Ovary (tissue), 9 donors: Measurements from ENCODE around the gene LDB2. TPM values are rescaled to one million over a fixed set of nuclear protein-coding genes. Genes with fewer than 3 reads are reported as not detected.

Experiments
- DNase-seq, 5 donors: peaks; one replicate each; pipeline ENCODE4 v3.0.0-alpha.2; 2019 to 2020
- H3K27ac ChIP-seq, 2 donors: fragments of 200-600 bp; one replicate each; pipeline versions ENCODE4 v1.5.1 to v1.8.0; 2019 to 2022
- H3K27me3 ChIP-seq: fragments of 200-600 bp; one replicate; pipeline ENCODE4 v1.8.0; 2022
- H3K36me3 ChIP-seq: fragments of 200-600 bp; sonication (generic); one replicate; pipeline ENCODE4 v1.5.1; 2019
- H3K4me1 ChIP-seq: one replicate; pipeline ENCODE4 v1.8.1; 2013; ENCODE audit warnings: mild to moderate bottlenecking, moderate library complexity; ENCODE audit not compliant: insufficient read depth
- H3K4me3 ChIP-seq: fragments of 200-600 bp; sonication (generic); one replicate; pipeline ENCODE4 v1.5.1; 2017
- H3K9me3 ChIP-seq, 2 donors: fragments of 200-600 bp in 1 of 2; sonication (generic) in 1 of 2; one replicate each; pipeline versions ENCODE4 v1.5.1 to v1.8.1; 2013 to 2019; ENCODE audit warnings: mild to moderate bottlenecking in 1 of 2, moderate library complexity in 1 of 2
- EP300 ChIP-seq: sonication (generic); formaldehyde crosslinking; IDR thresholded peaks from one replicate; pipeline ENCODE4 v1.6.1; 2017; ENCODE audit warnings: antibody characterized with exemption
- POLR2A ChIP-seq: fragments of 450-650 bp; IDR thresholded peaks from one replicate; pipeline ENCODE4 v1.6.1; 2017; ENCODE audit warnings: antibody characterized with exemption, mild to moderate bottlenecking, moderate library complexity
- WGBS, 3 donors: extraction: QIAGEN DNeasy Blood & Tissue Kit in 1 of 3; methylation state at CpG; one replicate each; pipeline versions ENCODE4 v1.1.5 to v1.1.7; 2013 to 2017; 5-methylcytosine and 5-hydroxymethylcytosine counted together
- intact Hi-C, 4 donors: fragments of 100-400 bp; cut with DNase I; formaldehyde crosslinking; loops; one replicate each; pipeline versions ENCODE4 v1.11.0 to v1.15.1; 2022 to 2023
- polyA plus RNA-seq, 2 donors: library from polyadenylated mRNA; stranded (reverse); fragments of 200-250 nt in 1 of 2; fragments of 350-450 nt in 1 of 2; fragmentation: Illumina TruSeq in 1 of 2; extraction: RNeasy Lipid Tissue Mini Kit (QIAGEN cat#74804) in 1 of 2; gene quantifications; one replicate each; pipeline ENCODE4 v1.2.3, GENCODE V29; 2013 to 2014
- total RNA-seq, 7 donors: library from RNA; depleted of rRNA in 2 of 7; stranded (reverse); fragments of >200 nt in 2 of 7; fragmentation: NEBNext Ultra II Directional in 3 of 7; extraction: Animal tissue kit (Norgen Biotek cat#: 25700) in 3 of 7; gene quantifications; one replicate each; pipeline versions ENCODE4 v1.1.0 to v1.2.4, GENCODE V29; 2016 to 2023
- TF ChIP-seq, protein P1 (sequence below), 3 donors: fragments of 450-650 bp in 2 of 3; fragments of 200-600 bp in 1 of 3; IDR thresholded peaks; one replicate each; pipeline versions ENCODE4 v1.5.1 to v1.8.0; 2016 to 2022; ENCODE audit warnings: antibody characterized with exemption in 3 of 3, mild to moderate bottlenecking in 1 of 3
- donor health status: DM: no; HTN: no; CAD: no; lungs with moderate emphysema.
- donor health status: DM: no; HTN: no; CAD: no.
- donor health status: Bipolar disorder and iron deficiency.
- donor health status: DM: yes; HTN: yes; CAD: no.
- donor health status: DM: no; HTN: no; CAD: no.
- donor health status: DM: yes; HTN: yes; CAD: no.

The LDB2 gene
- total and polyA plus RNA-seq, 9 donors: 17.0 to 89.1 (median 27.4) TPM

DNA sequence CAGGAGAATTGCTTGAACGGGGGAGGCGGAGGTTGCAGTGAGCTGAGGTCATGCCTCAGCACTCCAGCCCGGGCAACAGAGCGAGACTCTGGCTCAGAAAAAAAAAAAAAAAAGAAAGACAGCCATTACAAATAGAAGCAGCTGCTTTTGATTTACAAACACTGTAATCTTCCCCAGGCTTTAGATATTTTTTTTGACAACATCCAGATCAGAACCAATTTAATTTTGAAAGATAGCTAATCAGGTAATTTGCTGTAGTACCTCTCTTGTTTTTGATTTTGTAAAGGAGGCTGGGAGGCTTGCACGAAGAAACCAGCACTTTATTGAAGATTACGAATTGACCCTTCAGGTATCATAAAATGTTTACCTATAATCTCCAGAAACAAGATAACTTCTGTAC, 107.0 kb downstream of the LDB2 start:
- intact Hi-C loops: no loop called here
- Histone ChIP-seq H3K27ac (no peak overlapping the region), H3K27me3 (no peaks in the 10 kb centered on the region), H3K4me1 (no peaks in the 10 kb centered on the region), H3K9me3 (no peaks in the 10 kb centered on the region), H3K36me3 (no peaks in the 10 kb centered on the region), H3K4me3 (no peak overlapping the region)
- WGBS, 3 donors: 81 to 88% (median 86%) methylated on average over 6 of the region's 6 CpGs
- no peak for DNase-seq
- TF ChIP-seq EP300 (no peak), POLR2A (no peak)
- TF ChIP-seq, protein P1, sequence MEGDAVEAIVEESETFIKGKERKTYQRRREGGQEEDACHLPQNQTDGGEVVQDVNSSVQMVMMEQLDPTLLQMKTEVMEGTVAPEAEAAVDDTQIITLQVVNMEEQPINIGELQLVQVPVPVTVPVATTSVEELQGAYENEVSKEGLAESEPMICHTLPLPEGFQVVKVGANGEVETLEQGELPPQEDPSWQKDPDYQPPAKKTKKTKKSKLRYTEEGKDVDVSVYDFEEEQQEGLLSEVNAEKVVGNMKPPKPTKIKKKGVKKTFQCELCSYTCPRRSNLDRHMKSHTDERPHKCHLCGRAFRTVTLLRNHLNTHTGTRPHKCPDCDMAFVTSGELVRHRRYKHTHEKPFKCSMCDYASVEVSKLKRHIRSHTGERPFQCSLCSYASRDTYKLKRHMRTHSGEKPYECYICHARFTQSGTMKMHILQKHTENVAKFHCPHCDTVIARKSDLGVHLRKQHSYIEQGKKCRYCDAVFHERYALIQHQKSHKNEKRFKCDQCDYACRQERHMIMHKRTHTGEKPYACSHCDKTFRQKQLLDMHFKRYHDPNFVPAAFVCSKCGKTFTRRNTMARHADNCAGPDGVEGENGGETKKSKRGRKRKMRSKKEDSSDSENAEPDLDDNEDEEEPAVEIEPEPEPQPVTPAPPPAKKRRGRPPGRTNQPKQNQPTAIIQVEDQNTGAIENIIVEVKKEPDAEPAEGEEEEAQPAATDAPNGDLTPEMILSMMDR (IDR thresholded peaks at IDR 0.05): no peak

DNA sequence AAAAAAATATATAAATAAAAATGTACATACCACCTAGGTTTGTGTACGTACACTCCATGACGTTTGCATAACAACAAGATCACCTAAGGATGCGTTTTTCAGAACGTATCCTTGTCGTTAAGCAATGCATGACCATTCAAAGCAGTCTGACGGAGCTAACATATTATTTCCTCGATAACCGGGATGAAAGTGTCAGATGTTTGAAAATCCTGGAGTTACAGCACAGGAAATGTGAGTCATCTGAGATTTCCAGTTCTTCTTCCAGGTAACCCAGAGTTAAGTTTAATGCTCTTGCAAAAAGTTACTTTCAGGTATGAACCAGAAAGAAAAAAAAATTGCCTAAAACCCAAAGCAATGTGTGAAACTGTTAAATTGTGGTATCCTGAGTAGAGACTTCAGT, 107.9 kb downstream of the LDB2 start:
- Histone ChIP-seq H3K4me3 (no peak overlapping the region), H3K27ac (no peak overlapping the region), H3K4me1 (peaks cover 2% of the 10 kb centered on the region), H3K36me3 (no peaks in the 10 kb centered on the region), H3K27me3 (no peaks in the 10 kb centered on the region), H3K9me3 (no peaks in the 10 kb centered on the region)
- intact Hi-C loops: no loop called here
- TF ChIP-seq EP300 (no peak), POLR2A (no peak)
- TF ChIP-seq, protein P1 (IDR thresholded peaks at IDR 0.05): no peak
- no peak for DNase-seq
- 87 to 91% (median 90%) methylated on average over 8 of the region's 8 CpGs for WGBS, 3 donors

DNA sequence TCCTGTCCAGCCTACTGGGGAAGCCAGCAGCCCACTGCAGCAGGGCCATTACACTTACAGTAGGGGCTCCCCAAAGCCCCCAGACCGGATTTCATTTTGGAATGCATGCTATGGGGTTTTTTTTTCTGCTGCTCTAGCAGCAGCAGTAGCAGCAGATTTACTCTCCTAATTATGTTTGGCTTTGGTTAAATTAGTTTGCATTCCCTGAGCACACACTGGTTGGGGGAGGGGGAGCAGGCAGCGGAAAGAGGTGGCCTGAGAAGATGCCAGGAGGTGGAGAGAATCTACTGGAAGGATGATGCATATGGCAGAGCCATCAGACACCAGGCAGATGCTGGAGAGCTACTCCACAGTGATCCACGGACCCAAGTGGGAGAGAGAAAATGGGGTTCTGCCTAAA, 109.6 kb downstream of the LDB2 start:
- H3K36me3 ChIP-seq: no peaks in the 10 kb centered on the region
- intact Hi-C loops: no loop called here
- no peaks in the 10 kb centered on the region for H3K27me3 ChIP-seq
- no peak overlapping the region for H3K4me3 ChIP-seq
- H3K9me3 ChIP-seq: no peaks in the 10 kb centered on the region
- no peak overlapping the region for H3K27ac ChIP-seq
- TF ChIP-seq POLR2A (no peak), EP300 (no peak)
- TF ChIP-seq, protein P1 (IDR thresholded peaks at IDR 0.05): no peak
- 83 to 90% (median 87%) methylated on average over 3 of the region's 3 CpGs for WGBS, 3 donors
- H3K4me1 ChIP-seq: peaks cover 2% of the 10 kb centered on the region
- no peak for DNase-seq

DNA sequence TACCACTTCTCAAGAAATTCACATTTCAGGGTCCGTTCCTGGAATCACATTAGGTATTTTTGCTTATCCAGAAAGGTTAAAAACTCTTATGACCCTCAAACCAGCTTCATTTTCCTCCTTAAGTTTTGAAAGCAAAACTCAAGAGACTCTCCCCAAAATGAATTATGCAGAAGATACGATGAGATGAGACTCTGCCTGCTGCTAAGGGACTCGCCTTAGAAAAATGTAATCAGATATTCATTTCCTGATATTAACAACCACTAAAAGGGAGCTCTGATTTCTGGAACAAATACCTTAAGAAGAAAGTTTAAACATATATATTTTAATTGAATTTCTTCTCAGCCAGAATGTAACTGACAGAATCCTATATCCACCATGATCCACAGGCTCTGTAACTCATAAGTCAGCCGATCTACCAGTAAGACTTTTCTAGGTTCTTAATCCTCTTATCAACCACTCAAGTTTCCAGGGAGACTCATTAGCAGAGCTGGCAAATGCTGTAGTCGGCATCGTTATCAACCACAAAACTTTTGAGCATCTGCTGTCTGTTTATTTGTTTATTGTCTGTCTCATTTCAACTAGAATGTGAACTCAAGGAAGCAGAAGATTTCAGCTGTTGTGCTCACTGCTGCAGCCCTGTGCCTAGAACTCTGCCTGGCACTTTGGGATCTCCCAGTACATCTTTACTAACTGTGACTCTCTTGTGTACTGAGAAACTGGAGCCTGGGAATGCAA, 112.5 kb downstream of the LDB2 start:
- no peaks in the 10 kb centered on the region for H3K36me3 ChIP-seq
- intact Hi-C loops: no loop called here
- H3K4me3 ChIP-seq: no peak overlapping the region
- WGBS, 3 donors: 40 to 58% (median 42%) methylated on average over 6 of the region's 6 CpGs
- no peaks in the 10 kb centered on the region for H3K27me3 ChIP-seq
- H3K9me3 ChIP-seq: no peaks in the 10 kb centered on the region
- peaks cover 2% of the 10 kb centered on the region for H3K4me1 ChIP-seq
- no peak for TF ChIP-seq POLR2A
- no peak for TF ChIP-seq EP300
- TF ChIP-seq, protein P1 (IDR thresholded peaks at IDR 0.05): no peak
- H3K27ac ChIP-seq: no peak overlapping the region
- no peak for DNase-seq
